IPS DF 4.7 (cell line): Measurements from ENCODE around the gene CPNE4.

ENCODE experiments used
- DNase-seq: peaks from one replicate; pipeline ENCODE4 v3.0.0-alpha.2; 2013; ENCODE audit warnings: low spot score; ENCODE audit errors: extremely low read depth

Gene CPNE4

DNA sequence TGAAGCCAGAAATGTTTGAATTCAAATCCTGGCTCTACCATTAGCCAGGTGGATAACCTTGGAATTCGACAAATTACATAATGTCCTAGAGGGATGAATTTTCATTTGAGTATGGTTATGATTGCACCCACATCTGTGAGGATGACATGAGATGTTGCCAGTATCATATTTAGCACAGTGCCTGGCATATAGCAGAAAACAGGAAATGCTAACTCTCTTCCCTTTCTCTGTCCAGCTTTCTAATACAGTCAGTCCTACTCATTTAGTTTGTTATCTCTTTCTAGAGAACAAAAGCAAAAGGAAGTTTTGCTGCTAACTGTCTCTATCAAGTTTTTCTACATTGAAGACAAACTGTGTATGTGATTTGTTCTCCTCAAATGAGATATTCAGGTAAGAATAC lies 231.7 kb downstream of the CPNE4 start:
- no peak for DNase-seq

DNA sequence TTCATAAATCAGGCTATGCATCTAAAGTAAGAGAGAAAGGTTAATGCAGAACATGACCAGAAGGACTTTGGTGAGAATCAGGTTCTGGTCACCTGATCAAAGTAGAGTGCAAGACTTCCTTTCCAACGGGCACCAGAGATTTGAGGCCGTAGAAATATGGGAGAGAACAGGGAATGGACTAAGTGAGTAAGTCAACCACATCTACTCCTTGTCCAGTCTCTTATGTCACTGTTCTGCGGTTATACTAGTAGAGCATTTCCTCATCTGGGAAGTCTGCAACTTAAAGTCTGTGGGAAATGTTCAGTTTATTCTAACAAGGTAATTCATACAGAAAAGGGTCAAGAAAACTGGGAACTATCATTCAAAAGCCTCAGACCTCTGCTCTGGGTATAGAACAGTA lies 232.8 kb downstream of the CPNE4 start:
- no peak for DNase-seq

DNA sequence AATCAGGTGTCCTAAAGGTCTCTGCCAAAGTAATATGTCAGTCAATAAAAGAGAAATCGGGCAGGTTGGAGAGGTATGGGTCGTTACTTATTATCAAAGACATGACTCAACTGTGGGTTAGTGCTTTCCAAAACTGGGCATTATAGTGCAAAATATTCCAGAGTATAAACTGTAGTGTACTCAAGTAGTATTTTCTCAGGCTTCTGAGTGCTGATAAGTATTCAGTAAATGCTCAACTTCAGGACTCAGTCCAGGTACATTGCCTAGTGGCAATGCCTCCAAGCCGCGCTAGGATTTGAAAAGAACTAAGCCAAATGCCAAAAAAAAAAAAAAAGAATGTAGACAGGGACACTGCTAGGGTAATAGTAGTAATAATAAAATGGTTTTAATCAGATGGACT lies 233.2 kb downstream of the CPNE4 start:
- no peak for DNase-seq

DNA sequence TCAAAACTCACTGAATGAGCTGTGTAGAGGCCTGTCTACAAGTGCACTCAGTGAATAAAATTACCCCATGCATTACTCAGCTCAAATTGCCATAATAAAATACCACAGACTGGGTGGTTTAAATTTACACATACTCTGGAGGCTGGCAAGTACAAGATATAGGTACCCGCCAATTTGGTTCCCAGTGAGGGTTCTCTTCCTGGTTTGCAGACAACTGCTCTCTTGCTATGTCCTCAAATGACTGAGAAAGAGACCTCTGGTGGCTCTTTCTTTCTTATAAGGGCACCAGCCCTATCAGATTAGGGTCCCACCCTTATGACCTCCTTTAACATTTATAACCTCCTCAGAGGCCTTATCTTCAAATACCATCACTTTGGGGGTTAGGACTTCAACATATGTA lies 237.0 kb downstream of the CPNE4 start:
- DNase-seq, result no peak

DNA sequence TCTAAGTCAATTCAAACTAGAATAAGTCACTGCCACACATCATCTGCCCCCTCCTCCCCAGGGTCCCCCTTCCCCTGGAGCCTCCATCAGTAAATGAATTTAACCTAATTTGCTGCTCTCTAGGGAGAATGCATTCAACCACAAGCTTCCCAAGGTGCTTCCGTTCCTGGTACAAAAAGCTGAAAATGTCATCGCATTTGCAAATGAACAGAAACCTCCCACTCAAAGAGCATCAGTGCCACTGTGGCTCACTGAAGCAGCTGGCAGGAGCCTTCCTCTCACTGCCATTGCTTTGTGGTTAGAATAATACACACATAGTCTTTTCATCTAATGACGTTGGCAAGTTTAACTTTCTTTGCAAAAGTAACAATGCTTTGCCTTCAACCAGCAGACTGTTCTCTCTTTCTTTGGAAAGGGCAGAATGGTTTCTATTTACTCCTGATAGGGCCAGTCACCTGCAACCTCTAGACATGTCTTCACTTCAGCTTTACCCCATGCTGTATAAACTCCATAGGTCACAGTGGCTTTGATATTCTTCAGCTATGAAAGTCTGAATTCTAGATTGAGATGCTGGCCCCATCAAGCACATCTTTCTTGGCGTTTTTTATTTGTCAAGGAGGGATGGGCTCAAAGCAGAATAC lies 238.1 kb downstream of the CPNE4 start:
- peak; percentile 36 for DNase-seq

DNA sequence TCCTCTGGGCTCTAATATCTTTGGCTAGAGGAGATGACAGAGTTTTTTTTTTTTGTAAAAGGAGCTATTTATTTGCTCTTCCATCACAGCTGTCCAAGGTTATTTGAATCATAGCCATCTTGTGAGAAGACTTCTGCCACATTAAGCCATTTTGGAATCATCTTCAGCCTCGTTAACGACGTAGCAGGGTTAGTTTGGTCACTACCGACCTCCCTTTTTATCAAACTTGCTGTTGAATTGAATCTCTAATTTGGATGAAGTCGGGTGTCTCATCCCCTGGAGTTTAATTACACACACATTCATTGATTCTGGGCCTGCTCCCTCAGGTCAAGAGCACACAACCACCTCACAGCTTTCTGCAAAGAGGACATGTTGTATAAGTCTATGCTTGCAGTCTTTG lies 238.7 kb downstream of the CPNE4 start:
- DNase-seq, result no peak

DNA sequence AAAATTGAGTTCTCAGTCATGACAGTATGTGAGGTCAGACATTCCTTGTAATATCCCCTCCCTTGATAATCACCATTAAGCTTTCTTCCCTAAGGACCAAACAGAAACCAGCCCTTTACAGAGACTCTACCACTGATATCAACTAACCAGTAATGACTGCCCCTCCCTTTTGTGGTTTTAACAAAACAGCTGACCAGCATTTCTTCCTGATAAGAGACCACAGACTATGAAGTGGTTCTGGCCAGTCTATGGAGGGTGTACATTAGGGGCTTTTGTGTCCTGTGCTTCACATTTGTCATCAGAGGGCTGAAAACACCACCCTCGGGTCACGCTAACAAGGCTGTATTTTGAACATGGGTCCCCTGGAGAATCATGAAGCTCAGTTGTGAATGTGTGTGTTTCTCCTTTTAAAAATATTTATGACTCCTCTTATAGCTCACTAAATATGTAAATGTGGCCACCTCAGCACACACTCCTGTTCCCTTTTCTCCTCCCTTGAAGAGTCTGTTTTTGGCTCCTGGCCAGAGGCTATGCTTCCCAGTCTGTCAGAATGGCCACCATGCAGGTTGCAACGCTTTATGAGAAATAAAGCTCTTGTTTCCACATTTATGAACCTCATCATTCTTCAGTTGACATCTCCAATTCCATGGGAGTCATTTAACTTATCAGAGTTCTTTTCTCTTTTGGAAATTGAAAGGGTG lies 239.3 kb downstream of the CPNE4 start:
- no peak for DNase-seq

DNA sequence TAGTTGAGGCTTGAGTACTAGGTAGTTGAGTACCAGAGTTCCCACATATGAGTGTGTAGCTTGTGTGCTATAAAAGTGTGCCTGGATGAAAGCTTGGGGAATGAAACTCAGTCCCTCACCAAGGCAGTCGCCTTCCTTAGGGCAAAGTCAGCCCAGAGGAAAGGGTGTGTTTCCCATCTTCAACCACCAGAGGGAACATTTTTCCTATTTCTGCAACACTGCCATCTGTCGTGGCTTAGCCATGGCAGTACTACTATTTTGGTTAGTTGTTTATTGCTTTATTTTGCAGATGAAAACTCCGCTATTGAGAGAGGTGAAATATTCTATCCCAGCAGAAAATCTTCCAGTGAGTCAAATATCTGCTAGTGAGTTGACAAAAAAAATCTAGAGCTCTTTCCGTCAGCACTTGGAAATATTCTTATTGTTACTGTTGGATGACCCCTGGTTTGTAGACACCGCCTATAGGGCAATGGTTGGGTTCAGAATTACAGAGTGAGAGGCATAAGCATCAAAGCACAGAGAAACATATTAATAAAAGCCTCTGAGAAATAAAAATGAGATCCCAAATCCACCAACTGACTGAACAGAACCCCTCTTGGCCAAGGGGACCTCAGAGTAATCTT lies 239.9 kb downstream of the CPNE4 start:
- peak; percentile 53 for DNase-seq

DNA sequence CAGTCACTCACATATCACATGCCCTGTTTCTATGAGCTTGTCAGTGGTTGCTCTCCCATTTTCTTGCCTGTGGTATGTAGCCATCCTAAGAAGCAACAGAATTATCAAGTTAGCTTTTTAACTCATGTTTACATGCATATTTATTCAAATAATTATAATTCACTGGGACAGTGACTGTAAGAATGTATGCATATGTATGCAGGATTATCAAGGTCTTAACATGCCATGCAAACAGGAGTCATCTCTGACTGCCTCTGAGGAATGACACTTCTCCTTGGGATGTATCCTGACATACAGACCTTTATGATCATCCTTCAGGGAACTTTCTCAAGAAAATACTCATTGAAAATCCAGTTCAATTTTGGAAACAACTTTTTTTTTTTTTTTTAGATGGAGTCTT lies 240.9 kb downstream of the CPNE4 start:
- DNase-seq, result no peak

DNA sequence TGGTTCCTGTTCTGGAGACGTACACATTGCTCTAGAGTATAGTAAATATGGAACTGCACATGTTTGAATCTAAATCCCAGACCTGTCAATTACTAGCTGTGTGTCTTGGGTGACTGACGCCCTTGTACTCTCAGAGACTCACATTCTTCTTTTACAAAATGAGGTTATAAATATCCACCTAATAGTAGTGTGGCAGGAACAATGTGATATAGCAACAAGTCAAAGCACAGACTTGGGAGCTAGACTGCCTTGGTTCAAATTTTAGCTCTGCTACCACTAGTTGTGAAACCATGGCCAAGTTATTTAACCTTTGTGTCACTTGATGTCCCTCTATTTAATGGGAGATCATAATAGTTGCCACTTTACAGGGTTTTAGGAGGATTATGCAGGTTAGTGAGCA lies 245.6 kb downstream of the CPNE4 start:
- DNase-seq, result no peak

DNA sequence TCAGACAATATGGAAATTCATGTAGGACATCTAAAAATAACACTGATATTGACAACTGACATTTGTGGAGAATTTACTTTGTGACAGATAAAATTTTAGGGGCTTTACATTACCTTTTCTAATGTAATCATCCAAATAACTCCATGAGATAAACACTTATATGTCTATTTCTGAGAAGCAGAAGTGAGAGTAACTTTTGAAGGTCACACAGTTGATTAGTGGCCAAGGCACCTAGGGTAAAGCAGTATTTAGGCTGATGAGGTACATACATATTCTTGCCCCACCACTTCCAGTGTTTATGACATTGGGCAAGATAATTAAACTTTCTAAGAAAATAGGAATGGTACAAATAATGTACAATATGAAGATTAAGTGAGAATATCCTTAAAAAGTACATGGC lies 248.4 kb downstream of the CPNE4 start:
- no peak for DNase-seq

DNA sequence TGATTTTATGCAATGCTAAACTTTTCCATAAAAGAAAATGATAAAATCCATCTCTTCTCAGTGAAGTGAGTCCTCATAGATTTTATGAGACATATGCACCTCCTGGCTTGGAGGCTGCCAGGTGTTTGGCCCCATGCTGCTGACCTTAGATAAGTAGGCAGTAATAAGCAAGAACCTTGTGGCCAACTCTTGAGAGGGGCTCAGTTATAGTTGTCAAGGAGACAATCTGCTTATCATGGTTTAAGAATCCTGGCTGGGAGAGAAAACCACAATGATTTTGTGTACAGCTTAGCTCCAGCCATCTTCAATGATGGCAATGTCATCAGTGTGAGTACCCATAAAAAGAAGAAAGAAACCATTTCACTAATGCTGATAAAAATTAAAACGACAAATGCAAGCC lies 252.1 kb downstream of the CPNE4 start:
- no peak for DNase-seq

DNA sequence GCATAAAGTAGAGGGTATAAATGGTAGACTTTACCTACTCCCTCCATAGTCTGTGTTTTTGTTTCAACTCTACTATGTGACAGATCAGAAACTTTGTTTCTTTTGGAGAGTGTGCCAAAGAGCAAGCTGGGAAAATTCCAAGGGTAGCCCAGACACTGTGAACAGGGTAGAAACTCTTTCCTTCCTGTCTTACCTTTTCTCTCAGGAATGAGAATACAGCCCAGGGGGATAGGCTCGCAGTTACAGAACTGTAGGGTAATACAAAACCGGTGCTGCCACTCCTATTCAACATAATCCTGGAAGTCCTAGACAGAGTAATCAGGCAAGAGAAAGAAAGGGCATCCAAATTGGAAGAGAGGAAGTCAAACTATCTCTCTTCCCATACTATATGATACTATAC lies 256.3 kb downstream of the CPNE4 start:
- no peak for DNase-seq

DNA sequence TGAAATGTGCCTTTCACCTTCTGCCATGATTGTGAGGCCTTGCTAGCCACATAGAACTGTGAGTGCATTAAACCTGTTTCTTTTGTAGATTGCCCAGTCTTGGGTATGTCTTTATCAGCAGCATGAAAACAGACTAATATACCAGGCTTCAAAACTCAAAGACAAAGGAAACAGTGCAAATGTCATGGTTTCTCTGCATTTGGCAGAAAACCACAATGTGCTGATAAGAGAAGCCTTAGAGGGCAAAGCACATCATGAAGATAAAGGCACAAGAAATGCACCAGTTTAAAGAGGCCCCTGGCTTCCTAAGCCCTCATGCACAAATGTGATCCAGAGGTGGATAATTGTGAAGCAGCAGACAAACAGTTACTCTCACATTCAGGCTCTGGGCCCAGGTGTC lies 259.2 kb downstream of the CPNE4 start:
- no peak for DNase-seq

DNA sequence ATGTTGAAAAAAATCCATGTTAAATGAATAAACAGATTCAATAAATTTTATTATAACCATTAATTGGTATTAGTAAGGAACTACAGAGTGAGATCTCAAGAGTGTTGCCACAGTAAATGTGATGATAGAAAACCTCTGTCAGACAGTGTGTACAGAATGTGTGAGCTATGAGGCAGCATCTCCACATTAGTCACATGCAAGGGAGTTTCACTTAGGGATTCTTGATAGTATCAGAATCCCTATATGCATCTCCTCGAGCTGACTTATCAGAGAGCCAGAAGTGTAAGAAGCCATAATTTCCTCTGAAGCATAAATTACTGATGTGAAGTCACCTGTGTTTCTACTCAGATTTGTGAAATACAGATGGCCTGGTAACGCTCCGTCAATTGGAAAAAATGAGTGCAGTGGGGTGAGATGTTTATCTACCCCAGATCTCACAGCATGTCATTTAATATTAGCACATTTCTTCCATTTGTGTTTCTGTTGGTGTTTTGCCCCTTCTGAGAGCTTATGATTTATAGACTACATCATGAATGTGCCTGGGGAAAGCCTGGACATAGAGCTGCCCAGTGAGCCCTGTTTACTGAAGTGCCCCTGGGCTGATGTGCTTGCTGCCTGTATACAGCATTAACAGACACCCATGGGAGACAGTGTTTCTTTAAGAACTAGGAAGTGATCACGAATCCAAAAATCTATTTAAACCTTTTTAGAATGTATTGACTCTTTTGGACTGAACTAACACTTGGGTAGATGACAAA lies 262.4 kb downstream of the CPNE4 start:
- no peak for DNase-seq

DNA sequence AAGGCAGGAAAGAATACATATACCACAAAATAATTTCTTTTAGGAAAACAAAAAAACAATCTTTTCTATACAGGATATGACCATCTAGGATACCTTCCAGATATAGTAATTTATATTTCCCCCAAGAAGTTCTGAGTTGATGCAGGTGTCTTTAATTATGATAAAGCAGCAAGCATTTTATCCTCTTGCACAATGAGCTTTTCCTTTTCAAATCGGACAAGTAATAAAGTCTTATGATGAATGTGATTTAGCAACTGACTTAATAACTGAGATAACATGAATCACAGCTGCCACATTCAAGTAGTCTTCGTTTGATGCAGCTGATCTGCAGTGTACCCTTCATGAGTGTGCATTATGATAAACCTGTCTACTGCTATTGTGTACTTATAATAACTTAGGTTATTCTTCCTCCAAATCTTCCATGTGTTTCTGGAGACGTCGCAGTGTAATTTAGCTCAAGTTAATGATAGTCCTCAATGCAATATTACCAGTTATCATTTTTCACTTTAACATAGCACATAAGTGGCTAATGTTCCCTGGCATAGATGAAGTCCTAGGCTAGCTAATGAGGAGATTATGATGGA lies 271.7 kb downstream of the CPNE4 start:
- no peak for DNase-seq

DNA sequence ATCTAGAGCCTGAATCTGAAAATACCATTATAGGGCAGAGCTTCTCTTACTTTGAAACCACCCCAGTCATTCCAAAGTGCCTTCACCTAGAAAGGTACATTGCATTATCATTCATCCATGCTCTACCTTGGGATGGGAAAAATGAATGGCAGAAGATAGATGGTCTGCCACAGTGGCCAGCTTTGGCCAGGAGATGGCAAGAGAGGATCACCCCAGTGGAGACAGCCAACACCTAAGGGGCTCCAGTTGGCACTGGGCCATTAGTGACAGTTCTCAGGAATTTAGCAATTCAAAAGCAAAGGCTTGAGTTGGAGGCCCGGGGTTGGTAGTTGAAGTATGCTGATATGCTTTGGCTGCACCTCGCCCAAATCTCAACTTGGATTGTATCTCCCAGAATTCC lies 278.4 kb downstream of the CPNE4 start:
- DNase-seq, result no peak

DNA sequence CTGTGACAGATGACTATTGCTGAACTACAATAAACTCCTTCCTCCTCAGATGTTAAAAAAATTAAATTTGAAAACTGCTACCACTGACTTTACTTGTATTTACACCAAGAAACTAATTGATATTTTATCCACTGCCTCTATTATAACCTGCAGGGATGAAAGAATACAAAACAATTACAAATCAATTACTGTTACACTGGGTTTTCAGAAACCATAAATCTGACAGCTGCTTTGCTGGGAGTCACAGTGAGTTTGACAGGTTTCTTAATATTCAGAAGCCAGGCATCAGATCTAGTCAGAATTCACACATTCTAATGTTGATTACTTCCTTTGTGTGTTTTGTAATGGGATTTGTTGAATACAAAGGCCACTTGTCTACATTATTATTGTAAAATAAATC lies 279.4 kb downstream of the CPNE4 start:
- no peak for DNase-seq

DNA sequence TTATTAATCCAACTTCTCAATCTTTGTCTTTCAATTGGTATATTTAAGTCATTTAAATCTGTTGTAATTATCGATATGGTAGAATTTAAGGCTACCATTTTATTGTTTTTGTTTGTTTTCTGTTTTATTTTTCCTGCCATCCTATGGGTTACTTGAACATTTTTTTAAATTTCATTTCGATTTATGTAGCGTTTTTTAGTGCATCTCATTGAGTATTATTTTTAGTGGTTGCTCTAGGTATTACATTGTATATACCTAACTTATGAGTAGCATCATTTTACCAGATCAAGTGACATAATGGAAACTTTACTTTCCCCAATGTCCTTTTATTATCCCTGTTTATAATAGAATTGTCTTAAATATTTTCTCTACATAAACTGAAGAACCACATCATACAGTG lies 284.6 kb downstream of the CPNE4 start:
- no peak for DNase-seq

DNA sequence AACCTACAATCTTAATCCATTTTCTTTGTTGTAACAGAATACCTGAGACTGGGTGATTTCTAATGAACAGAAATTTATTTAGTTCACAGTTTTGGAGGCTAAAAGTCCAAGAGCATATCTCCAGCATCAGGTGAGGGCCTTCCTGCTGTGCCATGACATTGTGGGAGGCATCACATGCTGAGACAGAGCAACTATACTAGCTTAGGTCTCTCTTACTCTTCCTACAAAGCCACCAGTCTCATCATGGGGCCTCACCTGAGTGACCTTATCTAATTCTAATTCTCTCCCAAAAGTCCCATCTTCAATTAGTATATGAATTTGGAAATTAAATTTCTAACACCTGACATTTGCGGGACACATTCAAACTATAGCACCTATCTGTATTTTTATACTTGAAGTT lies 285.0 kb downstream of the CPNE4 start:
- no peak for DNase-seq

DNA sequence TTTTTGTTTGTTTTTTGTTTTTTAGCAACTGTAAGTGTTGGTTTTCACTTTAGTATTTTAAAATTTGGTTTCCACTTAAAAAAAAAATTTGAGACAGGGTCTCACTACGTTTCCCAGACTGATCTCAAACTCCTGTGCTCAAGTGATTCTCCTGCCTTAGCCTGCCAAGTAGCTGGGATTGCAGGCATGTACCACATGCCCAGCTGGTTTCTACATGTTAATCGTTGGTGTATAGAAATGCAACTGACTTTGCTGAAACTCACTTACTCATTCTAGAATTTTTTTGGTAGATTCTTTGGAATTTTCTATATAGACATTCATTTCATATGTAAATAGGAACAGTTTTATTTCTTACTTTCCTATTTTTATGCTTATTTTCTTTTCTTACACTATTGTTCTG lies 287.3 kb downstream of the CPNE4 start:
- no peak for DNase-seq

DNA sequence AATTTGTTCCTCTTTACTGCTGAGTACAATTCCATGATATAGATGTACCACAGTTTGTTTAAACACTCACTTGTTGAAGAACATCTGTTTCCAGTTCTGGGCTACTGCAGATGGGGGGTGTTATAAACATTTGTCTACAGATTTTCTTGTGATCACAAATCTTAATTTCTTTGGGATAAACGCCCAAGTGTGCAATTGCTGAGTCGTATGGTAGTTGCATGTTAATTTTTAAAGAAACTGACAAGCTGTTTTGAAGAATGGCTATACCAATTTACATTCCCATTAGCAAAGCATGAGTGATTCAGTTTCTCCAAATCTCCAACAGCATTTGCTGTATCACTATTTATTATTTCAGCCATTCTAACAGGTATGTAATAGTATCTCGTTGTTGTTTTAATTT lies 290.0 kb downstream of the CPNE4 start:
- no peak for DNase-seq
